ENCODE results near the gene SCPEP1. TPM values are rescaled to one million over a fixed set of nuclear protein-coding genes. Genes with fewer than 3 reads are reported as not detected.

SCPEP1 gene, protein sequence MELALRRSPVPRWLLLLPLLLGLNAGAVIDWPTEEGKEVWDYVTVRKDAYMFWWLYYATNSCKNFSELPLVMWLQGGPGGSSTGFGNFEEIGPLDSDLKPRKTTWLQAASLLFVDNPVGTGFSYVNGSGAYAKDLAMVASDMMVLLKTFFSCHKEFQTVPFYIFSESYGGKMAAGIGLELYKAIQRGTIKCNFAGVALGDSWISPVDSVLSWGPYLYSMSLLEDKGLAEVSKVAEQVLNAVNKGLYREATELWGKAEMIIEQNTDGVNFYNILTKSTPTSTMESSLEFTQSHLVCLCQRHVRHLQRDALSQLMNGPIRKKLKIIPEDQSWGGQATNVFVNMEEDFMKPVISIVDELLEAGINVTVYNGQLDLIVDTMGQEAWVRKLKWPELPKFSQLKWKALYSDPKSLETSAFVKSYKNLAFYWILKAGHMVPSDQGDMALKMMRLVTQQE
- polyA plus RNA-seq (2012; rRNA removed), result 99.6 and 124 TPM in 2 replicates
- polyA plus RNA-seq (2012; cell fraction: cytosol; rRNA removed), result 105 and 109 TPM in 2 replicates
- polyA plus RNA-seq (2012; cell fraction: nucleus; rRNA removed), result 95.1 and 141 TPM in 2 replicates

GRCh38 chr17:56977673-56978395, at the start of gene SCPEP1:
Gene SCPEP1, plus strand, starts transcription at chr17:56978131. Its CDS starts 29 bp downstream, at chr17:56978160.
- ChIA-PET CTCF (interaction anchor here (0.7 to 3.0 kb wide), 14 partner anchors 10 to 805 kb away, joined by 3 to 23 read pairs (median 3); partner anchors contain the start of gene COIL), POLR2A (interaction anchor here (0.5 to 2.6 kb wide), 9 partner anchors 10 to 1029 kb away, joined by 3 to 13 read pairs (median 4); partner anchors contain the start of genes AKAP1, C17orf67, COIL and DGKE)
- H3K79me2 ChIP-seq (ENCODE audit: insufficient read depth), result no peaks in the 10 kb centered on the region
- peak within 1 kb of the TSS; percentile 70 to 75 for H3K4me3 ChIP-seq (ENCODE audit: low read depth in 2 of 2, low read length in 1 of 2)
- H3K27me3 ChIP-seq (ENCODE audit: insufficient read depth), result no peaks in the 10 kb centered on the region
- H3K4me1 ChIP-seq (ENCODE audit: control insufficient read depth in 1 of 2, insufficient read depth in 2 of 2, low read depth in 1 of 2, low read length in 1 of 2), result peaks cover 5 to 12% of the 10 kb centered on the region in 2 experiments; a peak in 3 of 4 replicates
- peak; percentile 100 for DNase-seq
- H3K9me2 ChIP-seq, result no peaks in the 10 kb centered on the region
- H2AFZ ChIP-seq (ENCODE audit: low read depth), result peak within 1 kb of the TSS; percentile 83
- peak within 1 kb of the TSS; percentile 73 for H3K4me2 ChIP-seq
- H3F3A ChIP-seq (replicated peaks; ENCODE audit: insufficient read depth), result no peaks in the 10 kb centered on the region
- under 1% methylated on average over 27 of the region's 42 CpGs for WGBS (ENCODE audit: low lambda C conversion rate)
- no peaks in the 10 kb centered on the region for H3K36me3 ChIP-seq (replicated peaks in 1 of 2; ENCODE audit: control insufficient read depth in 1 of 2, insufficient read depth in 2 of 2, low read length in 1 of 2)
- peak within 1 kb of the TSS; percentile 50; the same call in 1 of the 2 replicates for H3K9ac ChIP-seq
- no peaks in the 10 kb centered on the region for H4K20me1 ChIP-seq (ENCODE audit: insufficient read depth)
- H3K27ac ChIP-seq (ENCODE audit: low read depth in 2 of 2, low read length in 1 of 2), result peak within 1 kb of the TSS in 1 of 2 experiments; percentile 70; a peak in 2 of 4 replicates
- H3K9me3 ChIP-seq, result no peaks in the 10 kb centered on the region
- peak; percentile 70 for TF ChIP-seq POLR2AphosphoS5 (IDR thresholded peaks at IDR 0.05; ENCODE audit: low read depth, low read length)
- no peak for TF ChIP-seq ZBTB33 (IDR thresholded peaks at IDR 0.05; ENCODE audit: borderline replicate concordance, low read depth)
- TF ChIP-seq, protein P1, sequence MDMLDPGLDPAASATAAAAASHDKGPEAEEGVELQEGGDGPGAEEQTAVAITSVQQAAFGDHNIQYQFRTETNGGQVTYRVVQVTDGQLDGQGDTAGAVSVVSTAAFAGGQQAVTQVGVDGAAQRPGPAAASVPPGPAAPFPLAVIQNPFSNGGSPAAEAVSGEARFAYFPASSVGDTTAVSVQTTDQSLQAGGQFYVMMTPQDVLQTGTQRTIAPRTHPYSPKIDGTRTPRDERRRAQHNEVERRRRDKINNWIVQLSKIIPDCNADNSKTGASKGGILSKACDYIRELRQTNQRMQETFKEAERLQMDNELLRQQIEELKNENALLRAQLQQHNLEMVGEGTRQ (IDR thresholded peaks at IDR 0.05; ENCODE audit: borderline replicate concordance, low read depth, low read length), result peak; percentile 66
- peak; percentile 34; the same call in 1 of the 2 replicates for TF ChIP-seq REST (IDR thresholded peaks at IDR 0.05; ENCODE audit: low read depth, low read length)
- peak; percentile 85 for TF ChIP-seq TAF1 (IDR thresholded peaks at IDR 0.05; ENCODE audit: borderline replicate concordance, low read depth, low read length)
- no peak for TF ChIP-seq RCOR1 (IDR thresholded peaks at IDR 0.05; ENCODE audit: low read length)
- TF ChIP-seq, protein P2, sequence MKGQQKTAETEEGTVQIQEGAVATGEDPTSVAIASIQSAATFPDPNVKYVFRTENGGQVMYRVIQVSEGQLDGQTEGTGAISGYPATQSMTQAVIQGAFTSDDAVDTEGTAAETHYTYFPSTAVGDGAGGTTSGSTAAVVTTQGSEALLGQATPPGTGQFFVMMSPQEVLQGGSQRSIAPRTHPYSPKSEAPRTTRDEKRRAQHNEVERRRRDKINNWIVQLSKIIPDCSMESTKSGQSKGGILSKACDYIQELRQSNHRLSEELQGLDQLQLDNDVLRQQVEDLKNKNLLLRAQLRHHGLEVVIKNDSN (IDR thresholded peaks at IDR 0.05; ENCODE audit: borderline replicate concordance, low read depth), result peak; percentile 92
- no peak; the same call in 1 of the 2 replicates for TF ChIP-seq YY1 (IDR thresholded peaks at IDR 0.05; ENCODE audit: low read depth)
- TF ChIP-seq EP300 (IDR thresholded peaks at IDR 0.05; ENCODE audit: borderline replicate concordance in 1 of 2, low read depth in 1 of 2, low read length in 1 of 2), result no peak
- no peak for TF ChIP-seq RXRA (IDR thresholded peaks at IDR 0.05; ENCODE audit: borderline replicate concordance, low read depth)
- TF ChIP-seq CTCF (IDR thresholded peaks at IDR 0.05), result no peak
- peak; percentile 35 for TF ChIP-seq CHD2 (IDR thresholded peaks at IDR 0.05; ENCODE audit: low read length, partially characterized antibody)
- TF ChIP-seq GATA2 (CRISPR knock-in tag; IDR thresholded peaks at IDR 0.05), result no peak
- TF ChIP-seq MXI1 (IDR thresholded peaks at IDR 0.05; ENCODE audit: low read depth, low read length), result peak; percentile 90
- TF ChIP-seq FOSL2 (IDR thresholded peaks at IDR 0.05; ENCODE audit: borderline replicate concordance, low read depth), result no peak
- TF ChIP-seq GABPA (IDR thresholded peaks at IDR 0.05; ENCODE audit: low read depth), result no peak
- TF ChIP-seq NRF1 (IDR thresholded peaks at IDR 0.05; ENCODE audit: low read depth, low read length), result no peak
- TF ChIP-seq MAX (IDR thresholded peaks at IDR 0.05; ENCODE audit: low read depth), result peak; percentile 56
- TF ChIP-seq EZH2phosphoT487 (IDR thresholded peaks at IDR 0.05; ENCODE audit: borderline replicate concordance, low read depth), result no peak
